ENCODE data around the gene PCDH1. TPM values are rescaled to one million over a fixed set of nuclear protein-coding genes. Genes with fewer than 3 reads are reported as not detected.

Gene PCDH1
- total and polyA plus RNA-seq, 2 of the 8 experiments (the other 6 are each of a cell fraction or from before 2014, with no cell fraction given): 101 to 102 TPM

DNA sequence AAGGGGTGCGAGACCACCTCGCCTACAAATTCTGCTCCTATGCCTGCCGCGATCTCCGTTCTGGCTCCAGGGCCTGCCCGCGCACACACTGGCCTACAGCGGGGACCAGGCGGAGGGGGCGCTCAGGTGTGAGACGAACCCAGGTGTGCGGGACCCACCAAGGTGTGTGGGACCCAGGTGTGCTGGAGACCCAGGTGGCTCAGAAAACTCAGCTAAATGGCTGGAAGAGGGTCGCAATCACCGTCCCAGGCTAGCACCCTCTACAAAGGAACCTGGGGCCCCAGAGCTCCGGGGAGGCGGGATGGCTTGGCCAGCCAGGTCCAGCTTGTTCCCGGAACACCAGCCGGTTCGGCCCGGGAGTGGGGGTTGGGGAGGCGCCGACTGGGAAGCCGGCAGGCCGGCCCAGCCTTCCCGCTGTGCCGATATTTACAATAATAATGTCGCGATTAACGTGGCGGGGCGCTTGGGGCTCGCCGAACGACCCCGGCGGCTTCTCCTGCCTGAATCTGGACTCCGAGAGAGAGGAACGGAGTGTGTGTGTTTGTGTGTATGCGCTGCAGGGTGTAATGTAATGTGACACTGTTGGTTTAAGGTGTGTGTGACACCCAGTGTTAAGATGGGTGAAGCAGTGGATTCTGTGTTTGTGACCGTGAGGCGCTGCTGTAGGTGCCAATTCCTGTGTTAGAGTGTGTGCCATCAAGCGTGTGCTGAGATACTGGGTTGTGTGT lies 1.4 kb downstream of the PCDH1 start (continued):
- TF ChIP-seq BACH1 (IDR thresholded peaks at IDR 0.05; ENCODE audit: low read length) (peak; percentile 78), GTF2F1 (IDR thresholded peaks at IDR 0.05; ENCODE audit: borderline replicate concordance, low read depth, low read length) (no peak), RFX5 (IDR thresholded peaks at IDR 0.05; ENCODE audit: borderline replicate concordance, low read depth, low read length) (no peak), GABPA (IDR thresholded peaks at IDR 0.05; ENCODE audit: borderline replicate concordance, insufficient read depth, low read length) (no peak), RBBP5 (IDR thresholded peaks at IDR 0.05; ENCODE audit: borderline replicate concordance, low read depth, low read length) (0 out of 2 replicates have a peak, but pooled peaks have one; percentile 43), HDAC2 (IDR thresholded peaks at IDR 0.05; ENCODE audit: borderline replicate concordance in 1 of 2, low read depth in 2 of 2, low read length in 2 of 2) (0 out of 4 replicates have a peak, but pooled peaks of 1 of the 2 experiments have one; percentile 12), E2F6 (IDR thresholded peaks at IDR 0.05) (0 out of 2 replicates have a peak, but pooled peaks have one; percentile 10), TAF1 (IDR thresholded peaks at IDR 0.05; ENCODE audit: low read depth, low read length) (no peak; the same call in 1 of the 2 replicates), NANOG (IDR thresholded peaks at IDR 0.05; ENCODE audit: insufficient read depth, low read depth, low read length, poor library complexity, severe bottlenecking) (peak; percentile 18), RAD21 (IDR thresholded peaks at IDR 0.05 in 1 of 2, conservative IDR thresholded peaks at IDR 0.05 in 1 of 2; ENCODE audit: low read depth in 2 of 2, low read length in 2 of 2) (no peak), SIN3A (conservative IDR thresholded peaks at IDR 0.05 in 1 of 2, IDR thresholded peaks at IDR 0.05 in 1 of 2; ENCODE audit: low read depth in 1 of 2, low read length in 2 of 2) (peak in 1 of 2 experiments; percentile 67; a peak in 3 of 4 replicates), RNF2 (IDR thresholded peaks at IDR 0.05; ENCODE audit: borderline replicate concordance, low read depth, low read length, missing control alignments, poor library complexity, severe bottlenecking) (no peak), POLR2A (IDR thresholded peaks at IDR 0.05; ENCODE audit: control extremely low read depth in 1 of 2, low read depth in 2 of 2, low read length in 2 of 2) (0 out of 3 replicates have a peak, but pooled peaks of 1 of the 2 experiments have one; percentile 61), YY1 (IDR thresholded peaks at IDR 0.05; ENCODE audit: low read depth, low read length) (no peak), POLR2AphosphoS5 (IDR thresholded peaks at IDR 0.05; ENCODE audit: low read depth, low read length) (no peak; the same call in 1 of the 2 replicates), SRF (IDR thresholded peaks at IDR 0.05; ENCODE audit: low read depth, low read length) (no peak)
- TF ChIP-seq, protein P1, sequence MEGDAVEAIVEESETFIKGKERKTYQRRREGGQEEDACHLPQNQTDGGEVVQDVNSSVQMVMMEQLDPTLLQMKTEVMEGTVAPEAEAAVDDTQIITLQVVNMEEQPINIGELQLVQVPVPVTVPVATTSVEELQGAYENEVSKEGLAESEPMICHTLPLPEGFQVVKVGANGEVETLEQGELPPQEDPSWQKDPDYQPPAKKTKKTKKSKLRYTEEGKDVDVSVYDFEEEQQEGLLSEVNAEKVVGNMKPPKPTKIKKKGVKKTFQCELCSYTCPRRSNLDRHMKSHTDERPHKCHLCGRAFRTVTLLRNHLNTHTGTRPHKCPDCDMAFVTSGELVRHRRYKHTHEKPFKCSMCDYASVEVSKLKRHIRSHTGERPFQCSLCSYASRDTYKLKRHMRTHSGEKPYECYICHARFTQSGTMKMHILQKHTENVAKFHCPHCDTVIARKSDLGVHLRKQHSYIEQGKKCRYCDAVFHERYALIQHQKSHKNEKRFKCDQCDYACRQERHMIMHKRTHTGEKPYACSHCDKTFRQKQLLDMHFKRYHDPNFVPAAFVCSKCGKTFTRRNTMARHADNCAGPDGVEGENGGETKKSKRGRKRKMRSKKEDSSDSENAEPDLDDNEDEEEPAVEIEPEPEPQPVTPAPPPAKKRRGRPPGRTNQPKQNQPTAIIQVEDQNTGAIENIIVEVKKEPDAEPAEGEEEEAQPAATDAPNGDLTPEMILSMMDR (IDR thresholded peaks at IDR 0.05; ENCODE audit: control extremely low read depth in 1 of 3, insufficient read depth in 1 of 3, low read depth in 1 of 3, low read length in 3 of 3): no peak
- TF ChIP-seq, protein P2, sequence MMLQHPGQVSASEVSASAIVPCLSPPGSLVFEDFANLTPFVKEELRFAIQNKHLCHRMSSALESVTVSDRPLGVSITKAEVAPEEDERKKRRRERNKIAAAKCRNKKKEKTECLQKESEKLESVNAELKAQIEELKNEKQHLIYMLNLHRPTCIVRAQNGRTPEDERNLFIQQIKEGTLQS (IDR thresholded peaks at IDR 0.05; ENCODE audit: insufficient read depth, low read depth, low read length): no peak

All from H1 (cell line).